GM18951 (cell line): ENCODE measurements around the gene MAPK12.

ENCODE experiments used
- POLR2A ChIP-seq: IDR thresholded peaks from 4 replicates; pipeline ENCODE4 v1.6.1; 2011; ENCODE audit warnings: mild to moderate bottlenecking; ENCODE audit not compliant: insufficient read length, insufficient read depth; ENCODE audit errors: extremely low read depth
- in situ Hi-C: fragments of 300-500 bp; cut with MboI; formaldehyde crosslinking; loops from one replicate; pipeline ENCODE4 v1.12.0; 2022; ENCODE audit warnings: low sequenced_read_pairs, mixed read lengths, inconsistent platforms; ENCODE audit not compliant: unreplicated experiment

The MAPK12 gene

DNA sequence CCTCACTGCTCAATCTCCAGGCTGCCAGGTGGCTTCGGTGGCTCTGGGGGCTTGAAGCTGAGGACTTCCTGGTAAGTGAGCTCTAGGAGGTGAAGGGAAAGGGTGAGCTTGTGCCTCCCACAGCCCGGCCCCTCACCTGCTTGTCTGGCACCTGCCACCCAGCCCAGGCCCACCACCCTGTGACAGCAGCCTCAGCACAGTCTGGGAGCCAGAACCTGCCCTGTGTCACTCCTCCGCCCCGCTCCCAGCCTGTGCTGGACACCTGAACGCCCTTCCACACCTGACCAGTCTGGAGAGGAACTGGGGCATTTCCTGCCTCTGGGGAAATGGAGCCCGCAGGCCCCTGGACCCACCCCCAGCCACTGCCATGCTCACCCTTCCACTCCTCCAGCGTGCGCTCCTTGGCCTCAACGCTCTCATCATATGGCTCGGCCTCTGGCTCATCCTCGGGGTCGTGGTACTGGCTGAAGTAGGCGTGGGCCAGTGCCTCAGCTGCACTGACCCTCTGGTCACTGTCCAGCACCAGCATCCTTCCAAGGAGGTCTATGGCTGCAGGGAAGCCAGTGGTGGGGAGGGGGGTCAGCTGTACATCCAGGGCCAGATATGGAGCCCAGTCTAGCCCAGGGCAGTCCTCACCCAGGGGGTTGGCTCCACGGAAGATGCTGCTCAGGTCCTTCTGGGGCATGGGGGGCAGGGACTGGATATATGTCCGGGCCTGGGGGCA, 3.6 kb upstream of the MAPK12 start:
- TF ChIP-seq POLR2A: no peak
- in situ Hi-C loops: no loop called here

DNA sequence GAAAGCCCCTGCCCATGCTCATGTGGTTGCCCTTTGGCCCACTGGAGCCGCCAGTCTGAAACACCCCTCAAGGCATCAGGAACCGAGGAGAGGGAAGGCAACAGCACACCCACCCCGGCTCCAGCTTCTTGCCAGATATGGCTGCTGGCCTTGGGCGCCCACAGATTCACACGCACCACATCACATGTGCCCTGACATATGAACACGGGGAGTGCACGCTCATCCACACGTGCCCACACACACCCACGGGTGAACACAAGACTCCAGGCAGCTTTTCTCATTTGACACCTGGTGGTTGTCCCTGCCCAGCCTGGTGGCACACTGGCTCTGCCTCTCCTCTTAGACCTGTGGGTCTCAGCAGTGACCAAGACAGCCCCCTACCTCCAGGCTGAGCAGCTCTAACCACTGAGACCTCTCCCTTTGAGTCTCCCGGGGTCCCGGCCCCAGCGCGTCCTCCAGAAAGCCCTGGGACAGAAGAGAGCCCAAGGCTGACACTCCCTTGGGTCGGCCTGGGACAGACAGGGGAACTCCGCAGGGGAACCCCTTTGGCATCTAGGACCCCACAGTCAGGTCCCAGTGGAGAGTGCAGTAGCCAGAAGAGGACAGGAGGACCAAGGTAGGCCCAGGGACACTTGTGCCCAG, 2.7 kb upstream of the MAPK12 start:
- TF ChIP-seq POLR2A: no peak
- in situ Hi-C loops: no loop called here

DNA sequence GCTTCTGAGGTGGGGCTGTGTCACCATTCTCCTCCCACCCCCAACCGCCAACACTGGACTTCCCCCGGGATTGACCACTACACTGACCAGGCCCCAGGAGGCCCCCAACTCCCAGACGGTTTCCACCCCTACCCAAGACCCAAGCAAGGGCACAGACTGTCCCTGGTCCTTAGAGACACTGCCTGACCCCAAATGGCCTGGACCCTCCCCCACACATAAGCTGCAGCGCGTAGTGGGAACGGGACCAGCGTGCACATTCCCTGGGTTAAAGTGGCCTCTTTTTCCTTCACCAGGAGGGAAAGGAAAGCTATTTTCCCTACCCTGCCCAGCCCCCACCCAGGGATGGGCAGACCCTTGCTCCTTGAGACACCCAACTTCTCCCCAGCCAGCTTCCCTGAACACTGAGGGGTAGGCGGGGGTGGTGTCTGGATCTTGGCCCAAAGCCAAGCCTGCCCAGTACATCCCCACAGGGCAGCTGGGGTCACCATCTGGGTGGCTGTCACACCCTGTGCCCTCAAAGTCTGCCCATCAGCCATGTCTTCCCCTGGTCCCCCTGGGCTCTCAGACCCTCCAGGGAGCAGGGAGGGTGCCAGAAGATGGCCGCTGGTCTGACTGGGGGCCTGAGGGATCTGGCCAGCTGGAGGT, 1.6 kb upstream of the MAPK12 start:
- no peak for TF ChIP-seq POLR2A
- in situ Hi-C loops: no loop called here

DNA sequence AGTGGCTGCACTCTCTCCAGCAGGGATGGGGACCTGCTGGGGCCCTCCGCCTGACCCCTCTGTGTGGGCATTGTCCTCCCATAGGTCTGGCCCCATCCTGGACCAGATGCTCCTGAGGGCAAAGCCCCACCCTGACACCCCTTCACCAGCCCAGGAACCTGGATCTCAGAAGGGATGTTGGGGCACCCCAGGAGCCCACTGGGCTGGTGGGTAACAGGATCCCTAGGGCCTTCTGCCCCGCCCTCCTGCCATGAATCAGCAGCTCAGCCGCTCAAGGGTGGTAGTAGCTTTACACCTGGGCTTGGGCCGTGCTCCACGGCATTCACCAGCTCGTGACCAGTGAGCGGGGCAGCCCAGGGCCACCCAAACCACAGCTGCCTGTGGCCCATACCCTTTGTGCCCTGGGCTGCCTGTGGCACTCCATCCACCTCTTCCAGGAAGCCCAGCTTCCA, 1.0 kb upstream of the MAPK12 start:
- no peak for TF ChIP-seq POLR2A
- in situ Hi-C loops: no loop called here

DNA sequence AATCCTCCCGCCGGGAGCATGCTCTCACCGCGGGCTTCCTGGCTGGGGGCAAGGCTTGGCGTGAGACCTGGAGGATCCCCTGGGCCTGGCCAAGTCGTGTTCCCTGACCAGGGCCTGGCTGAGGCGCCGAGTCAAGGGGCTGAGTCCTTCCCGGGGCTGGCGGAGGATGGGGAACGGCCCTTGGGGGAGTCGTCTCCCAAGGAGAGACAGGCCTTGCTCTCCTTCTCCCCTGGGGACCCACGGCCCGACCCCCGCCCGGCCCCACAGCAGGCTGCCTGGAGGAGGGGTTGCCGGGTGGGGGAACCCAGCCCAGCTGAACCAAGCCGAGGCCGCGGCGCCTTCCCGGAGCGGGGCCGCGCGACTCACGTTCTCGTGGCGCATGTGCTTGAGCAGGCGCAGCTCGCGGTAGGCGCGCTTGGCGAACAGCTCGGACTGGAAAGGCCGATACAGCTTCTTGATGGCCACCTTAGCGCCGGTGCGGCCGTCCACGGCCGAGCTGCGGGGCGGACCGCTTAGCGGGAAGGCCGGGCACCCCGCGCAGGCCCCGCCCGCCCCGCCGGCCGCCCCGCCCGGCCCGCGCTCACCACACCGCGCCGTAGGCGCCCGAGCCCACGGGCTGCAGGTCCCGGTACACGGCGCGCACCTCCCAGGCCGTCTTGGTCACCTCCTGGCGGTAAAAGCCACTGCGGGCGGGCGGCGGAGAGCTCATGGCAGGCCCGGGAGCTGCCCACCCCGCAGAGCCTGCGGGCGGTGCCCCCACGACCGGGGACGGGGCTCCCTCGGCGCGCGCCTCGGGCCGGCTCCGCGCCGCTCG, 475 bp downstream of the MAPK12 start:
- in situ Hi-C loops: no loop called here
- TF ChIP-seq POLR2A: peak; percentile 42

DNA sequence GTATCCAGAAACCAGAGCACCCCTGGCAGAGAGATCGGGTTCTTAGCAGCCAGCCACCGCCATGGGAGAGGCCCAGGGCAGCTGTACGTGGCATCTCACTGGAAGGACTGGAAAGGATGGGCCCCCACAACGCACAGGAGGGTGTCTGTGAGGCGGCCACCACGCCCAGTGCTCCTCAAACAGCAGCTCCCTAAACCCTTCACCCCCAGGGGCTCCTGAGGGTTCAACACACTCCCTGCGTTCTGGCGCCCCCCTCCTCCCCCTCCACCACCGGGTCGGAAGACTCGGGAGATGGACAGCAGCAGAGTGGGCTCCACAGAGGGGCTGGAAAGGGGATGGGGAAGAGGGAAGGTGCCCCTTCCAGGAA, 1.1 kb downstream of the MAPK12 start:
- in situ Hi-C loops: no loop called here
- TF ChIP-seq POLR2A: no peak

DNA sequence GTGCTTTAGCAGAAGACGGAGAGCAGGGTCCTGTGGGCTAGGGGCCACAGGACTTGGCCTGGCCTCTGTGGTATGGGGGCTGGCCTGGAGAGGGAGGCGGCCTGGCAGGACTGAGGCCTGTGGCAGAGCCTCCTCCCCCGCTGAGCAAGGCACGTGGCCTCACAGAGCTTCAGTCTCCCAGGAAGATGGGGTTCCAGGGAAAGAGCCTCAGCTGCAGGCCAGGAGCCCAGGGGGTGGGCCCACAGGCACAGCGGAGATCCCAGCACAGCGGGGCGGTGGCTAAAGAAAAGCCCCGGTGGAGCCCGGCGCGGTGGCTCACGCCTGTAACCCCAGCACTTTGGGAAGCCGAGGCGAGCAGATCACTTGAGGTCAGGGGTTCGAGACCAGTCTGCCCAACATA, 2.2 kb downstream of the MAPK12 start:
- no peak for TF ChIP-seq POLR2A
- in situ Hi-C loops: no loop called here

DNA sequence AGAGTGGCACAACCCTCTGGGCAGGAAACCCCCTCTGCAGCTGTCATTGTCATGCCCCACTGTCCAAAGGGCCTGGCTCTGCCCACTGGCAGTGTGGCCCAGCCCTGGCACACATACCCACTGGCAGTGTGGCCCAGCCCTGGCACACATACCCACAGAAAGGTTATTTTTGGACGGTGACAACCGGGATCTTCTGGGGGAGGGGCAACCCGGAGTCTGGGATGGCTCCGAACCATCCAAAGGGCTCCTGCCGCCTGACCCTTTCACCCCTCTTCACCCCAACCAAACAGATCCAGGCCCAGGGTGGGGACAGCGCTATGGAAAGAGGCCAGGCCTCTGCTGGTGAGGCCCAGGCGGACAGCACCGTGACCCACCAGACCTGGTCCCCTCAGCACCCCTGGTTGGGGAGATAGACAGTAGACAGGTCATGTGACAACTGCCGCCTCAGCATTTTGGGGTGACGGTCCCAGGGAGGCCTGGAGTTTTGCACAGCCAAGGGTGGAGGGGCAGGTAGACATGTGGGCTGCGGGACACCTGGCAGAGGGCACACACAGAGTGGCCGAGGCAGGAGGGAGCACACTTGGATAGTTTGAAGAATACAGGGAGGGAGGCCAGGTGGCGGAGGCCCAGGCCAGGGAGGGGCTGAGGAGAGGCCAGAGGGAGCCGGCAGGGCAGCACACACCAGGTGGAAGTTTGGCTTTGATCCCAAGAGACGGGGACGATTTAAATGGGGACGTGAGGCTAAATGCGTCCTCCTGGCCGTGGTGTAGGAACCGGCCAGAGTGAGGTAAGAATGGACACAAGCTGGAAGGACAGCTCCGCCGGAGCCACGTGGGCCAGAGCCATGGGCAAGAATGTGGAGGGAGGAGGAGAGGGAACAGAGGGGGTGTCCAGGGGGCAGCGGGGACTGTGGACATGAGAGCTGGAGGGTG, 2.9 kb downstream of the MAPK12 start:
- no peak for TF ChIP-seq POLR2A

DNA sequence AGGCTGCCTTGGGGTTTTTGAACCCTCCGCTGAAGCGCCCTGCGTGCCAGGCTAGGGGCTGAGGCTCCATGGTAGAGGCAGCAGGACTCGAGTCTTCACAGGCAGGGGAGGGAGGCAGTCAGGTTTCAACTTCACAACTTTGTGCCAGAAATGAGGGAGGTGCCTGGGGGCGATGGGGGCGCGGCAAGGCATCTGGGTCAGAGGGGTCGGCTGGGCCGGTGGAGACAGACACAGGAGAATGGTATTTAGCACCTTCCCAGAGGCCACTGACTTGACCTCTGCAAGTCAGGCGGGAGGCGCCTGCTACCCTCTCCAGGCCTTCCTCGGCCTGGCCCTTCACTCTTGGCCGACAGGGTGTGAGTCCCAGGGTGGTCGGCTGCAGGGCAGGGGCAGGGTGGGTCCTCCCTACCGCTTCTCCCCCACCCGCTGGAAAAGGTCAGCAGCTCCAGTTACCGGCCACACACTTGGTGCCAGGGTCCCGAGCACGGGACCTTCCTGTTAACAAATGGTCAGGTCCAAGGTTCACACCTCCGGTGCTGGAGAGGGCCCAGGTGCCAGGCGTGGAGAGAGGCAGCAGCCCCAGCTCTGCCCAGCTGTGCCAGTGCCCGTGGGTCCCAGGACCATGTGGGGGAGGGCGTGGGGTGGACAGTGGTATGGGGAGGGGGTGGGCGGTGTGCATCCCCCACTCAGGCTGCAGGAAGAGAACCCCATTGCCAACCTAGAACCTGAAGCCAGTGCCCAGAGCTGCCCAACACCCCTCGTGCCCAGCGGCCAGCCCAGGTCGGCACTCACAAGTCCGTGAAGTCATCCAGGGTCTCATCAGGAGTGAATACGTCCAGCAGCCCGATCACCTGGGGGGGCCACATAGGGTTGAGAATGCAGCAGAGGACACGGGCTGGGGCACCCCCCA, 3.8 kb downstream of the MAPK12 start:
- no peak for TF ChIP-seq POLR2A
- in situ Hi-C loops: no loop called here

More for the DNA sequence above, 2.9 kb downstream of the MAPK12 start:
- in situ Hi-C loops: no loop called here

DNA sequence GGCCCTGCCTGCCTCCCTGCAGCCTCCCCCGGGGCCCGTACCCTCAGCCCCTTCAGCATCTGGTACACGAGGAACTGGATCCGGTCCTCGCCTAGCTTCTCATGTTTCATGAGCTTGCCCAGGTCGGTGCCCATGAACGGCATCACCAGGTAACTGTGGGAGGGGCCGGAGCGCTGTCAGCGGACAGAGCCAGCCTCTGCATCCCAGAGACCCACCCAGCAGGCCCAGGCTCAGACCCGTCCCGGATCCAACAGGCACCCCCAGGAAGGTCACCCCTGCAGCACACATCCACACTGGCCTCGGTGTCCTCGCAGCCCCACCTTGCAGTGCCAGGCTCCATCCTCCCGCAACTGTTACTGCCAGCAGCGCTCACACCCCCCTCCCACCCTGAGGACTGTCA, 4.4 kb downstream of the MAPK12 start:
- no peak for TF ChIP-seq POLR2A
- in situ Hi-C loops: no loop called here

DNA sequence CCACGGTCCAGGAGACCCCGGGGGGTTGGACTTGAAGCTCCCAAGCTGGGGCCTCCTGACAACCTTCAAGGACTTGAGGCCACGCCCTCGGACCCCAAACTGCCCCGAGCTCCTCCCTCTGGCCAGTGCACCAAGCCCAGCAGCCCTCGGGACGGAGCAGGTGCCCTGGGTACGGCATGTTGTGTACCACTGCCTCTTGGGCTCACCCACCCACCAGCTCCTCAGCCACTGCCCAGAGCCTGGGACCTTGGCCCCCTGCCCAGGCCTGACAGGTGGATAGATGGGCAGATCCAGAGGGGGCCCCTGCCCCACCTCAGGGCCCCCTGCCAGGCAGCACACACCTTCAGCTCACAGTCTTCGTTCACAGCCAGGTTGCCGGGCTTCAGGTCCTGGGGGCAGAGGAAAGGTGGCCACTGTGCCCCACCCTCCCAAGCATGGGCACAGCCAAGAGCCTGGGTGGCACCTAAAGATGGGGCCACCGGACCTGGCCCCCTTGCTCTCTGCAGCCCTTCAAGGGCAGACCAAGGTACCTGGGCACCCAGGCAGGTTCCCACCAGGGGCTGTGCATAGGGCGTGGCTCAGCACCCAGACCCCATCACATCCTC, 5.1 kb downstream of the MAPK12 start:
- TF ChIP-seq POLR2A: no peak
- in situ Hi-C loops: no loop called here

DNA sequence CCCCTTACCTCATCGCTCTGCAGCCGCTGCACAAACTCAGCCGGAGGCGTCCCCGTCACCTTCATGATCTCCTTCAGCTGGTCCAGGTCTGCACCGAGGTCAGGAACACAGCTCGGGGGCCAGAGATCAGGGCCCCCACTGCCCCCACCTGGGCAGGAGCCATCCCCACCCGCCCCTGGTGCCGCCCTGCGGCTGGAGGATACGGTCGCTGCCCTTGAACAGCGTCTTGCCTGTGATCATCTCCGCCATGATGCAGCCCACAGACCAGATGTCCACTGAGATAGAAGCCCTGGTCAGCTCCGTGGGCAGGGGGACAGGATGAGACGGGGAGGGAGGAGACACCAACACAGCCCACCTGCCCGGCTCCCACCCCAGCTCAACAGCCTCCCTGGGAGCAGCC, 5.9 kb downstream of the MAPK12 start:
- no peak for TF ChIP-seq POLR2A

More for the DNA sequence above, 5.9 kb downstream of the MAPK12 start:
- in situ Hi-C loops: no loop called here
